RWPE1 (cell line): ENCODE data around the gene PAK2.
A peak's percentile ranks its signal among the peaks of the same experiment; 100 is the strongest.
"Not testable (repeated sequence)": the region's sequence is repeated elsewhere in the genome, so short reads cannot be mapped to it uniquely, and the experiment has no call there.

Source experiments
- CTCF ChIA-PET: fragments of 350-600 bp; sonication (Branson Sonifier 250); formaldehyde crosslinking; extraction: SDS; loops from one replicate; lab custom pipeline; 2021; lab: Yijun Ruan, JAX
- POLR2A ChIA-PET: fragments of 400-600 bp; formaldehyde crosslinking; extraction: SDS; loops from one replicate; lab custom pipeline; 2020; ENCODE audit warnings: antibody characterized with exemption; ENCODE audit not compliant: low non-redundant PET; lab: Yijun Ruan, JAX
- DNase-seq: peaks from one replicate; pipeline ENCODE4 v3.0.0; 2012; ENCODE audit warnings: low spot score
- H3K27ac ChIP-seq: fragments of 450-650 bp; 2 replicates; pipeline ENCODE4 v1.5.1; 2017
- TF ChIP-seq, protein P1 (sequence below): fragments of 450-650 bp; conservative IDR thresholded peaks from 2 replicates; pipeline ENCODE4 v1.5.1; 2017; ENCODE audit warnings: low read depth, mild to moderate bottlenecking

Gene PAK2

DNA sequence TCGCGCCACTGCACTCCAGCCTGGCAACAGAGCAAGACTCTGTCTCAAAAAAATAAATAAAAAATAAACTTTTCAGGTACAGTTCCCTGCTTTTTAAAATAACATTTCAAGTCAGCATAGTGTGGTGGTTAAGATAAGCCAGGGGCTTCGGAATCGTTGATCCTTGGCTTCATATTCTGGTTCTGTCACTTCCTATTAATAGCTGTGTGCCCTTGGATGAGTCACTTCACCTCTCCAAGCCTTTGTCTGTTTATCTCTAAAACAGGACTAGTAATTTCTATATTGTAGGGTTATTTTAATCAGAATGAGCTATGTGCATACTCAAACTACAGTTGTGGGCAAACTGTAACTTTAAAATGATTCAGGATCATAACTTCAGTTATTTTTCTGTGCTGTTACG is 74.2 kb downstream of the PAK2 start:
- H3K27ac ChIP-seq, result no peak overlapping the region
- TF ChIP-seq, protein P1, sequence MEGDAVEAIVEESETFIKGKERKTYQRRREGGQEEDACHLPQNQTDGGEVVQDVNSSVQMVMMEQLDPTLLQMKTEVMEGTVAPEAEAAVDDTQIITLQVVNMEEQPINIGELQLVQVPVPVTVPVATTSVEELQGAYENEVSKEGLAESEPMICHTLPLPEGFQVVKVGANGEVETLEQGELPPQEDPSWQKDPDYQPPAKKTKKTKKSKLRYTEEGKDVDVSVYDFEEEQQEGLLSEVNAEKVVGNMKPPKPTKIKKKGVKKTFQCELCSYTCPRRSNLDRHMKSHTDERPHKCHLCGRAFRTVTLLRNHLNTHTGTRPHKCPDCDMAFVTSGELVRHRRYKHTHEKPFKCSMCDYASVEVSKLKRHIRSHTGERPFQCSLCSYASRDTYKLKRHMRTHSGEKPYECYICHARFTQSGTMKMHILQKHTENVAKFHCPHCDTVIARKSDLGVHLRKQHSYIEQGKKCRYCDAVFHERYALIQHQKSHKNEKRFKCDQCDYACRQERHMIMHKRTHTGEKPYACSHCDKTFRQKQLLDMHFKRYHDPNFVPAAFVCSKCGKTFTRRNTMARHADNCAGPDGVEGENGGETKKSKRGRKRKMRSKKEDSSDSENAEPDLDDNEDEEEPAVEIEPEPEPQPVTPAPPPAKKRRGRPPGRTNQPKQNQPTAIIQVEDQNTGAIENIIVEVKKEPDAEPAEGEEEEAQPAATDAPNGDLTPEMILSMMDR, result no peak
- ChIA-PET CTCF (no interaction called here), POLR2A (interaction anchor here (0.6 kb wide), 1 partner anchor 11 kb away, joined by 3 read pairs; no protein-coding TSS in a partner anchor)
- DNase-seq, result no peak

DNA sequence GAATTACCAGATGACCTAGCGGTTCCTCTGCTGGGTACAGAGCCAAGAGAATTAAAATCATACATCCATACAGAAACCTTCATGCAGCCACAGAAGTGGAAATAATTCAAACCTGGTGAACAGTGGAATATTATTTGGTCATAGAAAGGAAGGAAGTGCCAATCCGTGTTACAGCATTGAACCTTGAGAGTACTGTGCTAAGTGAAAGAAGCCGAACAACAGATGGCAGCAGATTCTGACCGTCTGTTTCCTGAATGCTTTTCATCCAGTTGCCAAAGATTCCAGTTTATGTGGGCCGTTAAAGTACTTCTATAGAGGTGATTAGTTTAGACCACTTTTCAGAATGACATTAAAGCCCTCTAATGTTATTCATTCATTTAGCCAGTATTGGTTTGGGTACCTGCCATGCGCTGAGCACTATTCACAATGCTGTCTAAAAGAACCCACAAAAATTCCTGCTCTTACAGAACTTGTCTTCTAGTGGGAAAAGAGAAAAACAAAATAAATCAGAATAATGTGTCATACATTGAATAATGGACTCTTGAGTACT is 82.2 kb downstream of the PAK2 start:
- TF ChIP-seq, protein P1, result no peak
- no peak overlapping the region for H3K27ac ChIP-seq
- no peak for DNase-seq
- ChIA-PET POLR2A (no interaction called here), CTCF (no interaction called here)

DNA sequence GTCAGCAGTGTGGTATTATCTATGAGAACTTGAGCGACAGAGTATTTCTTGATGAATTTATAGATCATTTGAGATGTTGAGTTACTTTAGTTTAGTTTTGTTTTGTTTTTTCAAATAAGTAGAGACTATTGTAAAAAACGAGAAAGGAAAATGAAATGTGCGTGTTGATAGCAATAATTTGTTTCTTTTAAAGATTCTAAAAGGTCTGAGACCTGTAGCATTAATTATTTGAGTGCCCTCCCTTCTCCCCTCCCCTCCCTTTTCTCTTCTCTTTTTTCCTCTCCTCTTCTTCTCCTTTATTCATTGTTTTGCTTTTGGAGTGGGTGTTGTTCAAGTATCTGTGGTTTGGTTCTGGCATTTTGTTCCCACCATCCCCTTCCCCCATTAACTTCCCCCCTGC is 90.0 kb downstream of the PAK2 start:
- DNase-seq, H3K27ac ChIP-seq, POLR2A ChIA-PET: not testable (repeated sequence)
- CTCF ChIA-PET, result interaction anchor here (0.7 kb wide), 1 partner anchor 10 kb away, joined by 3 read pairs; no protein-coding TSS in a partner anchor

DNA sequence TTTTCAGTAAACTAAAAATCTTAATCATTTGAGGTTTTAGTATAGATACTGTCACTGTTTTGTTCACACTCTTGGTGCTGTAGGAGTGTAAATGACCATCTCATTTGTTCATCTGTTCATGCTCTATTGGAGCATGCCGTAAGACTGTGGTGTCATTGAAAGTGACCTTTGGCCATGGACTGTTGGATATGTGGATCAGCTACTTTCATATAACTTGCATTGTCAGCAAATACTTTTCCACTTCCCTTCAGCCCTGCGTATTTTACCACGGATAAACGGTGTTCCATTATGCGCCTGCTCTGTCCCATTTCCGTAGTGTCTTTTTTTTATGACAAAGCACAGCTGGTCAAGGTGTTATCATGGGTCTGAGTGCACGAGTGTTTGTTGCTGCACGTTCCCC is 95.4 kb downstream of the PAK2 start:
- DNase-seq, result no peak
- POLR2A ChIA-PET, result no interaction called here
- TF ChIP-seq, protein P1, result no peak
- no peak overlapping the region for H3K27ac ChIP-seq
- CTCF ChIA-PET, result interaction anchor here (0.5 kb wide), 1 partner anchor 190 kb away, joined by 3 read pairs; no protein-coding TSS in a partner anchor

DNA sequence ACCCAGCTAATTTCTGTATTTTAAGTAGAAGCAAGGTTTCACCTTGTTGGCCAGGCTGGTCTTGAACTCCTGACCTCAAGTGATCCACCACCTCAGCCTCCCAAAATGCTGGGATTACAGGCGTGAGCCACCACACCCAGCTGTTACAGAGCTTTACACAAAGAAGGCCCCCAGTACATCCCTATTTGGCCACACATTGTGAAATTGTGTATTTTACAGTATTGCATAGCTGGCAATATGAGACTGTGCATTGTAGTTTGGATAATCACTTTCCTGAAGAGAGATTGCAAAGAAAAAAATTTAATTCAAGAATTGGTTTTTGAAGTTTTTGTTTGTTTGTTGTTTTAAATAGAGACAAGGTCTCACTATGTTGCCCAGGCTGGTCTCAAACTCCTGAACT is 97.0 kb downstream of the PAK2 start:
- POLR2A ChIA-PET, H3K27ac ChIP-seq, DNase-seq: not testable (repeated sequence)
- CTCF ChIA-PET, result interaction anchor here (0.6 kb wide), 1 partner anchor 304 kb away, joined by 3 read pairs; no protein-coding TSS in a partner anchor

DNA sequence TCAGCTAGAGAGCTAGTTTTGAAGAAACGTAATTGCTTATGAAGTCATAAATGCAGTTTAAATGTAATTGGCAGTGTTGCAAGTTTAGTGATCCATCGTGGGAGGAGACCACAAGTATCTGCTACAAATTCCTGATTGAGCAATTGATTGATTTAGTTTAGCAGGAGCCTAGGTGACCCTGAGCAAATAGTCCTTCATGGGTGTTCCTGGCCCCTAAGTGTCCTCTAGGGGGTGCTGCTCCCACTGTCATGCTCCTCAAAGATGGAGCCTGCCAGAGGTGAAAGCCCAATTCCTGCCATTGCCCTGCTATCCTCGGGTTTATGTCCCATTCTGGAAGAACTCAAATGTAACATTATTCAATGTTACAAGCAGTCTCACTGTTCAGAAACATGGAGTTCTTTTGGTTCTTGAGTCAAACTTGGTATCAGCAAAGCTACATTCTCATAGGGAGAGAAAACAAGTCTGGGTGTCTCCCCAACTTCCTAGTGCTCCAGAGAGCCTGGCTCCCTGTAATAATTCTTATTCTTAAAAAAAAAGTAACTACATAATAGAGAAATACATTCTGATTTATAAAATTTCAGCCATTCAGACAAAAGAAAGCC is 98.3 kb downstream of the PAK2 start:
- no peak overlapping the region for H3K27ac ChIP-seq
- TF ChIP-seq, protein P1, result peak; percentile 38; the same call in 1 of the 2 replicates
- DNase-seq, result peak; percentile 52
- ChIA-PET POLR2A (no interaction called here), CTCF (interaction anchor here (0.6 to 0.7 kb wide), 2 partner anchors 21 to 747 kb away, joined by 3 to 5 read pairs; no protein-coding TSS in a partner anchor)

DNA sequence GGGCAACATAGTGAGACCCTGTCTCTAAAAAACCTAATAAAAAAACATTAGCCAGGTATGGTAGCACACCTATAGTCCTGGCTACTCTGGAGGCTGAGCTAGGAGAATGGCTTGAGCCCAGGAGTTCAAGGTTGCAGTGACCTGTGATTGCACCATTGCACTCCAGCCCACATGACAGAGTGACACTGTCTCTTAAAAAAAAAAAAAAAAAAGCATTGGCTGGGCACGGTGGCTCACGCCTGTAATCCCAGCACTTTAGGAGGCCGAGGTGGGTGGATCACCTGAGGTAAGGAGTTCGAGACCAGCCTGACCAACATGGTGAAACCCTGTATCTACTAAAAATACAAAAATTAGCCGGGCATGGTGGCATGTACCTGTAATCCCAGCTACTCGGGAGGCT is 99.7 kb downstream of the PAK2 start:
- H3K27ac ChIP-seq, DNase-seq, POLR2A ChIA-PET: not testable (repeated sequence)
- CTCF ChIA-PET, result interaction anchor here (0.6 kb wide), 1 partner anchor 1203 kb away, joined by 3 read pairs; no protein-coding TSS in a partner anchor
